SH-SY5Y (cell line): ENCODE measurements around the gene OR3A2.

Experiments
- GATA2 ChIP-seq: IDR thresholded peaks from 2 replicates; pipeline ENCODE4 v1.6.1; 2011; ENCODE audit warnings: mild to moderate bottlenecking, low read depth, low read length
- GATA3 ChIP-seq: IDR thresholded peaks from 2 replicates; pipeline ENCODE4 v1.6.1; 2011; ENCODE audit warnings: low read depth, mild to moderate bottlenecking, low read length, moderate library complexity

GRCh38 chr17:3389791-3390190, 3.7 kb upstream of the OR3A2 start:
- TF ChIP-seq GATA2 (no peak), GATA3 (no peak)
